Adipocyte (in vitro differentiated cells): Measurements from ENCODE around the gene SLC23A2.
A peak's percentile ranks its signal among the peaks of the same experiment; 100 is the strongest.
"Not testable (repeated sequence)": the region's sequence is repeated elsewhere in the genome, so short reads cannot be mapped to it uniquely, and the experiment has no call there.

Experiments used
- DNase-seq: peaks from one replicate; pipeline ENCODE4 v3.0.0-alpha.2; 2015; ENCODE audit warnings: low read depth
- H3K27me3 ChIP-seq: replicated peaks from 2 replicates; pipeline ENCODE4 v1.7.0; 2013; ENCODE audit warnings: mild to moderate bottlenecking, low read length, moderate library complexity; ENCODE audit not compliant: control insufficient read depth, insufficient read depth
- H3K36me3 ChIP-seq: 2 replicates; pipeline ENCODE4 v1.7.0; 2013; ENCODE audit warnings: low read length, mild to moderate bottlenecking, moderate library complexity; ENCODE audit not compliant: control insufficient read depth, insufficient read depth, severe bottlenecking
- H3K4me1 ChIP-seq: 2 replicates; pipeline ENCODE4 v1.7.0; 2013; ENCODE audit warnings: mild to moderate bottlenecking, low read length, moderate library complexity; ENCODE audit not compliant: control insufficient read depth, insufficient read depth
- H3K4me3 ChIP-seq: 2 replicates; pipeline ENCODE4 v1.7.0; 2013; ENCODE audit warnings: mild to moderate bottlenecking, low read length, moderate library complexity
- H3K9ac ChIP-seq: 2 replicates; pipeline ENCODE4 v1.7.0; 2013; ENCODE audit warnings: mild to moderate bottlenecking, low read length, moderate library complexity
- H3K9me3 ChIP-seq: 2 replicates; pipeline ENCODE4 v1.7.0; 2013; ENCODE audit warnings: mild to moderate bottlenecking, low read length, moderate library complexity; ENCODE audit not compliant: control insufficient read depth

SLC23A2 gene

GRCh38 chr20:5004825-5005224 lies 3.5 kb upstream of the SLC23A2 start:
- H3K9me3 ChIP-seq, H3K9ac ChIP-seq, H3K4me1 ChIP-seq, H3K4me3 ChIP-seq, H3K27me3 ChIP-seq, H3K36me3 ChIP-seq, DNase-seq: not testable (repeated sequence)

GRCh38 chr20:5003626-5004025 lies 2.3 kb upstream of the SLC23A2 start:
- H3K27me3 ChIP-seq, result no peaks in the 10 kb centered on the region
- no peak overlapping the region for H3K9ac ChIP-seq
- H3K4me3 ChIP-seq, result no peak overlapping the region
- H3K9me3 ChIP-seq, result no peaks in the 10 kb centered on the region
- H3K4me1 ChIP-seq, result peaks cover 11% of the 10 kb centered on the region
- no peak for DNase-seq
- H3K36me3 ChIP-seq, result no peaks in the 10 kb centered on the region

- Histone ChIP-seq H3K36me3 (no peaks in the 10 kb centered on the region), H3K9me3 (no peaks in the 10 kb centered on the region), H3K9ac (no peak overlapping the region), H3K4me3 (peak overlapping the region; percentile 85), H3K27me3 (no peaks in the 10 kb centered on the region), H3K4me1 (peaks cover 11% of the 10 kb centered on the region)
- DNase-seq, result no peak
Observed at GRCh38 chr20:5002077-5002413, 735 bp upstream of the SLC23A2 start.

- no peaks in the 10 kb centered on the region for H3K9me3 ChIP-seq
- H3K27me3 ChIP-seq, result no peaks in the 10 kb centered on the region
- H3K9ac ChIP-seq, result peak overlapping the region; percentile 86
- peak; percentile 25 for DNase-seq
- H3K4me3 ChIP-seq, result peak overlapping the region; percentile 88
- H3K4me1 ChIP-seq, result peaks cover 11% of the 10 kb centered on the region
- no peaks in the 10 kb centered on the region for H3K36me3 ChIP-seq
Observed at GRCh38 chr20:5000263-5001173, 792 bp downstream of the SLC23A2 start.

GRCh38 chr20:4999788-5000187 lies 1.5 kb downstream of the SLC23A2 start:
- Histone ChIP-seq H3K9ac (peak overlapping the region; percentile 86), H3K4me3 (peak overlapping the region; percentile 88), H3K4me1 (peaks cover 11% of the 10 kb centered on the region), H3K9me3 (no peaks in the 10 kb centered on the region), H3K36me3 (no peaks in the 10 kb centered on the region), H3K27me3 (no peaks in the 10 kb centered on the region)
- no peak for DNase-seq

- Histone ChIP-seq H3K36me3 (no peaks in the 10 kb centered on the region), H3K4me3 (no peak overlapping the region), H3K4me1 (peaks cover 11% of the 10 kb centered on the region), H3K9ac (no peak overlapping the region), H3K27me3 (no peaks in the 10 kb centered on the region), H3K9me3 (no peaks in the 10 kb centered on the region)
- no peak for DNase-seq
Observed at GRCh38 chr20:4998160-4998651, 3.1 kb downstream of the SLC23A2 start.

GRCh38 chr20:4997222-4997621 lies 4.1 kb downstream of the SLC23A2 start:
- Histone ChIP-seq H3K36me3 (no peaks in the 10 kb centered on the region), H3K27me3 (no peaks in the 10 kb centered on the region), H3K9ac (no peak overlapping the region), H3K9me3 (no peaks in the 10 kb centered on the region), H3K4me1 (peaks cover 11% of the 10 kb centered on the region), H3K4me3 (no peak overlapping the region)
- no peak for DNase-seq

- Histone ChIP-seq H3K4me1 (no peaks in the 10 kb centered on the region), H3K9ac (no peak overlapping the region), H3K4me3 (no peak overlapping the region), H3K36me3 (no peaks in the 10 kb centered on the region), H3K27me3 (no peaks in the 10 kb centered on the region), H3K9me3 (no peaks in the 10 kb centered on the region)
- DNase-seq, result no peak
Observed at GRCh38 chr20:4989570-4989969, 11.7 kb downstream of the SLC23A2 start.

- DNase-seq, result no peak
- H3K36me3 ChIP-seq, result no peaks in the 10 kb centered on the region
- H3K9me3 ChIP-seq, result no peaks in the 10 kb centered on the region
- no peak overlapping the region for H3K4me3 ChIP-seq
- no peaks in the 10 kb centered on the region for H3K4me1 ChIP-seq
- H3K9ac ChIP-seq, result no peak overlapping the region
- H3K27me3 ChIP-seq, result no peaks in the 10 kb centered on the region
Observed at GRCh38 chr20:4987130-4987529, 14.2 kb downstream of the SLC23A2 start.

- DNase-seq, result peak; percentile 75
- Histone ChIP-seq H3K9me3 (no peaks in the 10 kb centered on the region), H3K36me3 (no peaks in the 10 kb centered on the region), H3K9ac (no peak overlapping the region), H3K4me1 (no peaks in the 10 kb centered on the region), H3K27me3 (no peaks in the 10 kb centered on the region), H3K4me3 (no peak overlapping the region)
Observed at GRCh38 chr20:4985658-4986057, 15.7 kb downstream of the SLC23A2 start.

- DNase-seq, result no peak
- Histone ChIP-seq H3K4me1 (no peaks in the 10 kb centered on the region), H3K36me3 (no peaks in the 10 kb centered on the region), H3K27me3 (no peaks in the 10 kb centered on the region), H3K4me3 (no peak overlapping the region), H3K9me3 (no peaks in the 10 kb centered on the region), H3K9ac (no peak overlapping the region)
Observed at GRCh38 chr20:4982281-4982680, 19.0 kb downstream of the SLC23A2 start.
